Transverse colon (tissue), 4 donors: ENCODE data around the gene SUSD3.

Source experiments
- POLR2A ChIP-seq: fragments of 450-650 bp; IDR thresholded peaks from one replicate; pipeline ENCODE4 v1.6.1; 2016; ENCODE audit warnings: antibody characterized with exemption, mild to moderate bottlenecking, moderate library complexity
- POLR2AphosphoS5 ChIP-seq, 3 donors: sonication (generic); formaldehyde crosslinking; IDR thresholded peaks; one replicate each; pipeline ENCODE4 v1.6.1; 2016; ENCODE audit warnings: antibody characterized with exemption in 3 of 3
- TF ChIP-seq, protein P1 (sequence below), 5 experiments: fragments of 200-600 bp in 3 of 5; fragments of 450-650 bp in 2 of 5; sonication (generic) in 3 of 5; IDR thresholded peaks; 1 replicate in 2 of 5; 2 replicates in 3 of 5; pipeline ENCODE4 v1.5.1; 2016 to 2017; ENCODE audit warnings: antibody characterized with exemption in 5 of 5, inconsistent platforms in 3 of 5, mild to moderate bottlenecking in 2 of 5, moderate library complexity in 1 of 5

- no peak for TF ChIP-seq POLR2A
- TF ChIP-seq, protein P1, sequence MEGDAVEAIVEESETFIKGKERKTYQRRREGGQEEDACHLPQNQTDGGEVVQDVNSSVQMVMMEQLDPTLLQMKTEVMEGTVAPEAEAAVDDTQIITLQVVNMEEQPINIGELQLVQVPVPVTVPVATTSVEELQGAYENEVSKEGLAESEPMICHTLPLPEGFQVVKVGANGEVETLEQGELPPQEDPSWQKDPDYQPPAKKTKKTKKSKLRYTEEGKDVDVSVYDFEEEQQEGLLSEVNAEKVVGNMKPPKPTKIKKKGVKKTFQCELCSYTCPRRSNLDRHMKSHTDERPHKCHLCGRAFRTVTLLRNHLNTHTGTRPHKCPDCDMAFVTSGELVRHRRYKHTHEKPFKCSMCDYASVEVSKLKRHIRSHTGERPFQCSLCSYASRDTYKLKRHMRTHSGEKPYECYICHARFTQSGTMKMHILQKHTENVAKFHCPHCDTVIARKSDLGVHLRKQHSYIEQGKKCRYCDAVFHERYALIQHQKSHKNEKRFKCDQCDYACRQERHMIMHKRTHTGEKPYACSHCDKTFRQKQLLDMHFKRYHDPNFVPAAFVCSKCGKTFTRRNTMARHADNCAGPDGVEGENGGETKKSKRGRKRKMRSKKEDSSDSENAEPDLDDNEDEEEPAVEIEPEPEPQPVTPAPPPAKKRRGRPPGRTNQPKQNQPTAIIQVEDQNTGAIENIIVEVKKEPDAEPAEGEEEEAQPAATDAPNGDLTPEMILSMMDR (IDR thresholded peaks at IDR 0.05) = no peak
- no peak for TF ChIP-seq POLR2AphosphoS5 (IDR thresholded peaks at IDR 0.05)
Observed at GRCh38 chr9:93094658-93095204, 36.2 kb downstream of the SUSD3 start.
